Thyroid gland (tissue), 4 donors: Measurements from ENCODE around the gene CDH4.

ENCODE experiments used
- CTCF ChIP-seq, 6 experiments: fragments of 200-600 bp in 3 of 6; fragments of 450-650 bp in 3 of 6; sonication (generic) in 3 of 6; IDR thresholded peaks; one replicate each; pipeline ENCODE4 v1.5.1; 2016 to 2019; ENCODE audit warnings: antibody characterized with exemption in 6 of 6, mild to moderate bottlenecking in 2 of 6, inconsistent platforms in 1 of 6, moderate library complexity in 1 of 6
- POLR2A ChIP-seq, 2 donors: fragments of 450-650 bp; IDR thresholded peaks; one replicate each; pipeline ENCODE4 v1.6.1; 2017; ENCODE audit warnings: antibody characterized with exemption in 2 of 2, mild to moderate bottlenecking in 2 of 2, moderate library complexity in 1 of 2

- TF ChIP-seq CTCF (IDR thresholded peaks at IDR 0.05) (no peak), POLR2A (IDR thresholded peaks at IDR 0.05) (no peak)
Observed at GRCh38 chr20:61908057-61909026, 656.3 kb downstream of the CDH4 start.
